22Rv1 (cell line): ENCODE data around the gene BEGAIN.

Source experiments
- H3K27ac ChIP-seq: fragments of 450-650 bp; 2 replicates; pipeline ENCODE4 v1.5.1; 2017
- CTCF ChIP-seq: fragments of 450-650 bp; IDR thresholded peaks from 2 replicates; pipeline ENCODE4 v1.5.1; 2017; ENCODE audit warnings: mild to moderate bottlenecking
- ZFX ChIP-seq: fragments of 450-650 bp; IDR thresholded peaks from 2 replicates; pipeline ENCODE4 v1.6.1; 2017; ENCODE audit warnings: antibody characterized with exemption, borderline replicate concordance

BEGAIN gene

GRCh38 chr14:100558226-100558625 lies 29.0 kb downstream of the BEGAIN start:
- no peak for TF ChIP-seq ZFX
- TF ChIP-seq CTCF: no peak
- no peak overlapping the region for H3K27ac ChIP-seq

- no peak overlapping the region for H3K27ac ChIP-seq
- TF ChIP-seq ZFX (no peak), CTCF (no peak)
Observed at GRCh38 chr14:100557658-100558057, 29.6 kb downstream of the BEGAIN start.

- H3K27ac ChIP-seq: no peak overlapping the region
- TF ChIP-seq CTCF (no peak), ZFX (no peak)
Observed at GRCh38 chr14:100556936-100557505, 30.2 kb downstream of the BEGAIN start.

GRCh38 chr14:100556140-100556475 lies 31.1 kb downstream of the BEGAIN start:
- no peak overlapping the region for H3K27ac ChIP-seq
- TF ChIP-seq CTCF (no peak), ZFX (no peak)

- H3K27ac ChIP-seq: no peak overlapping the region
- TF ChIP-seq CTCF (no peak), ZFX (no peak)
Observed at GRCh38 chr14:100555436-100556139, 31.6 kb downstream of the BEGAIN start.

- TF ChIP-seq ZFX: no peak
- no peak for TF ChIP-seq CTCF
- no peak overlapping the region for H3K27ac ChIP-seq
Observed at GRCh38 chr14:100554696-100555320, 32.4 kb downstream of the BEGAIN start.

- H3K27ac ChIP-seq: no peak overlapping the region
- TF ChIP-seq CTCF (no peak), ZFX (no peak)
Observed at GRCh38 chr14:100554082-100554677, 33.0 kb downstream of the BEGAIN start.
